ENCODE data around the gene BEST2. TPM values are rescaled to one million over a fixed set of nuclear protein-coding genes. Genes with fewer than 3 reads are reported as not detected.

BEST2 gene
- total RNA-seq, 4 donors from 2014 or later, result 20.5 to 82.0 (median 40.6) TPM; not detected in 1

GRCh38 chr19:12733369-12734214 is 18.0 kb upstream of the BEST2 start:
- Histone ChIP-seq H3K4me3 (peak overlapping the region; percentile 65 to 97 (median 90)), H3K36me3 (peaks cover 0 to 30% (median 0%) of the 10 kb centered on the region in 3 donors), H3K4me1 (peaks cover 0 to 47% (median 29%) of the 10 kb centered on the region in 4 donors), H3K27ac (peak overlapping the region; percentile 89 to 98 (median 94)), H3K27me3 (no peaks in the 10 kb centered on the region), H3K9me3 (no peaks in the 10 kb centered on the region)
- TF ChIP-seq POLR2A (IDR thresholded peaks at IDR 0.05), result peak in 1 of 2 donors; percentile 8
- TF ChIP-seq CTCF (IDR thresholded peaks at IDR 0.05), result peak in 1 of 6 experiments; percentile 22
- peak in 1 of 3 donors; percentile 41 for DNase-seq

GRCh38 chr19:12736995-12737834 is 14.4 kb upstream of the BEST2 start, which contains the start of gene GET3:
Gene GET3 (plus strand): TSS chr19:12737497. CDS start chr19:12737506, 9 bp downstream.
- TF ChIP-seq POLR2A (IDR thresholded peaks at IDR 0.05) (peak; percentile 38 to 43), CTCF (IDR thresholded peaks at IDR 0.05) (peak in 4 of 6 experiments; percentile 11 to 57 (median 40))
- Histone ChIP-seq H3K36me3 (peaks cover 0 to 28% (median 0%) of the 10 kb centered on the region in 3 donors), H3K9me3 (no peaks in the 10 kb centered on the region), H3K4me3 (peak within 1 kb of the TSS; percentile 66 to 98 (median 88)), H3K27ac (peak within 1 kb of the TSS; percentile 74 to 90 (median 88)), H3K27me3 (no peaks in the 10 kb centered on the region), H3K4me1 (peaks cover 0 to 33% (median 26%) of the 10 kb centered on the region in 4 donors)
- peak; percentile 77 to 86 (median 86) for DNase-seq

GRCh38 chr19:12737835-12738351 is 13.7 kb upstream of the BEST2 start:
- Histone ChIP-seq H3K27me3 (no peaks in the 10 kb centered on the region), H3K9me3 (no peaks in the 10 kb centered on the region), H3K36me3 (peaks cover 0 to 31% (median 0%) of the 10 kb centered on the region in 3 donors), H3K27ac (peak overlapping the region; percentile 74 to 90 (median 88)), H3K4me3 (peak overlapping the region; percentile 66 to 98 (median 88)), H3K4me1 (peaks cover 0 to 26% (median 19%) of the 10 kb centered on the region in 4 donors)
- TF ChIP-seq POLR2A (IDR thresholded peaks at IDR 0.05) (no peak), CTCF (IDR thresholded peaks at IDR 0.05) (no peak)
- no peak for DNase-seq

GRCh38 chr19:12745166-12745897 is 6.3 kb upstream of the BEST2 start:
- TF ChIP-seq POLR2A (IDR thresholded peaks at IDR 0.05) (no peak), CTCF (IDR thresholded peaks at IDR 0.05) (no peak)
- H3K4me3 ChIP-seq, result no peak overlapping the region
- H3K36me3 ChIP-seq, result peaks cover 0 to 58% (median 0%) of the 10 kb centered on the region in 3 donors
- peaks cover 0 to 6% (median 2%) of the 10 kb centered on the region in 4 donors for H3K9me3 ChIP-seq
- DNase-seq, result no peak
- no peaks in the 10 kb centered on the region for H3K27me3 ChIP-seq
- H3K27ac ChIP-seq, result no peak overlapping the region
- peaks cover 0 to 7% (median 0%) of the 10 kb centered on the region in 4 donors for H3K4me1 ChIP-seq
